Heart left ventricle (tissue), 16 donors: ENCODE data around the gene RFTN2. TPM values are rescaled to one million over a fixed set of nuclear protein-coding genes. Genes with fewer than 3 reads are reported as not detected.
"Not testable (repeated sequence)": the region's sequence is repeated elsewhere in the genome, so short reads cannot be mapped to it uniquely, and the experiment has no call there.

Experiments used
- ATAC-seq, 4 donors: fragments of 200-7000 bp; cut with Tn5 transposase; one replicate each; pipeline ENCODE4 v1.9.1; 2020 to 2022; ENCODE audit warnings: moderate library complexity in 4 of 4, mild to moderate bottlenecking in 3 of 4, moderate number of reproducible peaks in 1 of 4
- DNase-seq, 5 donors: peaks; one replicate each; pipeline ENCODE4 v3.0.0-alpha.2; 2020
- H3K27ac ChIP-seq, 12 donors: fragments of 200-600 bp; sonication (generic) in 4 of 12; one replicate each; pipeline versions ENCODE4 v1.5.0 to v1.8.0; 2016 to 2022; ENCODE audit warnings: mild to moderate bottlenecking in 2 of 12
- H3K27me3 ChIP-seq, 9 donors: fragments of 200-600 bp; sonication (generic) in 2 of 9; one replicate each; pipeline versions ENCODE4 v1.5.1 to v1.8.0; 2016 to 2022; ENCODE audit warnings: mild to moderate bottlenecking in 3 of 9
- H3K36me3 ChIP-seq, 9 donors: fragments of 200-600 bp; sonication (generic) in 2 of 9; one replicate each; pipeline versions ENCODE4 v1.5.0 to v1.8.0; 2018 to 2022; ENCODE audit warnings: mild to moderate bottlenecking in 2 of 9
- H3K4me1 ChIP-seq, 12 donors: fragments of 200-600 bp; sonication (generic) in 4 of 12; one replicate each; pipeline versions ENCODE4 v1.5.0 to v1.8.0; 2016 to 2022; ENCODE audit warnings: mild to moderate bottlenecking in 3 of 12
- H3K4me3 ChIP-seq, 12 donors: fragments of 200-600 bp; sonication (generic) in 4 of 12; one replicate each; pipeline versions ENCODE4 v1.5.0 to v1.8.0; 2017 to 2022; ENCODE audit warnings: mild to moderate bottlenecking in 9 of 12, moderate library complexity in 4 of 12
- H3K9me3 ChIP-seq, 12 donors: fragments of 200-600 bp; sonication (generic) in 4 of 12; one replicate each; pipeline versions ENCODE4 v1.5.0 to v1.8.0; 2016 to 2022; ENCODE audit warnings: mild to moderate bottlenecking in 1 of 12
- CTCF ChIP-seq, 12 donors: fragments of 200-600 bp; sonication (generic) in 4 of 12; IDR thresholded peaks; one replicate each; pipeline versions ENCODE4 v1.5.0 to v1.8.0; 2018 to 2022; ENCODE audit warnings: antibody characterized with exemption in 12 of 12, mild to moderate bottlenecking in 5 of 12
- POLR2A ChIP-seq, 2 donors: fragments of 450-650 bp; IDR thresholded peaks; one replicate each; pipeline ENCODE4 v1.6.1; 2017; ENCODE audit warnings: antibody characterized with exemption in 2 of 2, mild to moderate bottlenecking in 2 of 2, moderate library complexity in 2 of 2
- WGBS, 4 donors: extraction: QIAGEN DNeasy Blood & Tissue Kit in 2 of 4; methylation state at CpG; one replicate each; pipeline versions ENCODE4 v1.1.5 to v1.1.7; 2013 to 2018; 5-methylcytosine and 5-hydroxymethylcytosine counted together
- intact Hi-C, 10 donors: fragments of 100-400 bp; cut with DNase I; formaldehyde crosslinking; loops; one replicate each; pipeline versions ENCODE4 v1.11.1 to v1.14.2; 2022
- polyA plus RNA-seq, 2 donors: library from polyadenylated mRNA; stranded (reverse); fragments of 200-250 nt; gene quantifications; one replicate each; pipeline ENCODE4 v1.2.3, GENCODE V29; 2013
- total RNA-seq, 9 donors: library from RNA; depleted of rRNA in 2 of 9; stranded (reverse); fragments of >200 nt in 2 of 9; fragmentation: NEBNext Ultra II Directional in 3 of 9; extraction: Animal tissue kit (Norgen Biotek cat#: 25700) in 3 of 9; gene quantifications; one replicate each; pipeline versions ENCODE4 v1.1.0 to v1.2.4, GENCODE V29; 2016 to 2023
- donor health status: ischemic (EF 13 %, LVEDD 7.1; RV severe dilation, severe dysfunction).
- donor health status: healthy with polysubstance abuse.
- donor health status: DM: no; HTN: yes; CAD: no.
- donor health status: DM: no; HTN: no; CAD: no.
- donor health status: ischemic (EF 25% LVEDD 6.9; RV normal size, moderate dysfunction).
- donor health status: ischemic (EF 25% LVEDD 5.7; RV mildly dilated, moderate dysfunction).
- donor health status: healthy.
- donor health status: DM: yes; HTN: yes; CAD: no.
- donor health status: ischemic (EF 35%, LVEDD 5.7; RV mildly dilated, moderate dysfunction).
- donor health status: nonischemic (EF 11% LVEDD 7.7; RV severe dilation, severe dysfunction).
- donor health status: DM: yes; HTN: yes; CAD: no.
- donor health status: PGD.
- donor health status: ischemic (EF 29% LVEDD 5.4; RV normal size, mild dysfunction).
- donor health status: nonischemic (EF 23%, LVEDD 6.1; RV moderate dilation, normal function).

Gene RFTN2
- total and polyA plus RNA-seq, 11 donors, result 1.1 to 10.1 (median 5.0) TPM

GRCh38 chr2:197556456-197556855, 118.9 kb downstream of the RFTN2 start:
- H3K4me3 ChIP-seq, result no peak overlapping the region
- WGBS, 4 donors, result 41 to 54% (median 44%) methylated on average over 1 of the region's 1 CpG
- TF ChIP-seq POLR2A (IDR thresholded peaks at IDR 0.05) (no peak), CTCF (IDR thresholded peaks at IDR 0.05) (no peak)
- peak overlapping the region in 10 of 12 donors; percentile 1 to 64 (median 30) for H3K27ac ChIP-seq
- H3K9me3 ChIP-seq, result no peaks in the 10 kb centered on the region
- H3K27me3 ChIP-seq, result no peaks in the 10 kb centered on the region
- ATAC-seq (peak in 1 of 4 donors; percentile 62), DNase-seq (no peak)
- intact Hi-C loops, result no loop called here
- peaks cover 0 to 18% (median 6%) of the 10 kb centered on the region in 12 donors for H3K4me1 ChIP-seq
- peaks cover 0 to 74% (median 44%) of the 10 kb centered on the region in 9 donors for H3K36me3 ChIP-seq

- DNase-seq, result no peak
- Histone ChIP-seq H3K9me3 (no peaks in the 10 kb centered on the region), H3K27me3 (no peaks in the 10 kb centered on the region), H3K4me3 (no peak overlapping the region), H3K27ac (peak overlapping the region in 4 of 12 donors; percentile 6 to 64 (median 24)), H3K4me1 (peaks cover 0 to 18% (median 6%) of the 10 kb centered on the region in 12 donors), H3K36me3 (peaks cover 0 to 77% (median 45%) of the 10 kb centered on the region in 9 donors)
- no peak for ATAC-seq
- TF ChIP-seq CTCF (IDR thresholded peaks at IDR 0.05), result no peak
- no peak for TF ChIP-seq POLR2A (IDR thresholded peaks at IDR 0.05)
- intact Hi-C loops, result no loop called here
Measured at GRCh38 chr2:197555467-197555866, 119.9 kb downstream of the RFTN2 start.

GRCh38 chr2:197551260-197551659, 124.1 kb downstream of the RFTN2 start:
- 81 to 88% (median 87%) methylated on average over 2 of the region's 2 CpGs for WGBS, 4 donors
- H3K27me3 ChIP-seq, H3K4me3 ChIP-seq, DNase-seq, H3K9me3 ChIP-seq, ATAC-seq, intact Hi-C loops, H3K27ac ChIP-seq: not testable (repeated sequence)
- Histone ChIP-seq H3K4me1 (peaks cover 0 to 11% (median 5%) of the 10 kb centered on the region in 12 donors), H3K36me3 (peaks cover 0 to 90% (median 76%) of the 10 kb centered on the region in 9 donors)

GRCh38 chr2:197548582-197548981, 126.8 kb downstream of the RFTN2 start:
- DNase-seq (no peak), ATAC-seq (no peak)
- no peak overlapping the region for H3K4me3 ChIP-seq
- H3K36me3 ChIP-seq, result peaks cover 0 to 92% (median 82%) of the 10 kb centered on the region in 9 donors
- intact Hi-C loops, result no loop called here
- H3K27me3 ChIP-seq, result no peaks in the 10 kb centered on the region
- TF ChIP-seq POLR2A (IDR thresholded peaks at IDR 0.05) (no peak), CTCF (IDR thresholded peaks at IDR 0.05) (no peak)
- 85 to 95% (median 92%) methylated on average over 5 of the region's 5 CpGs for WGBS, 4 donors
- no peaks in the 10 kb centered on the region for H3K9me3 ChIP-seq
- H3K27ac ChIP-seq, result no peak overlapping the region
- peaks cover 0 to 3% (median 0%) of the 10 kb centered on the region in 12 donors for H3K4me1 ChIP-seq
